CD4-positive, alpha-beta T cell treated with Interleukin-17A for 4 hours (primary cell): ENCODE data around the gene CPNE6.

Experiments
- DNase-seq: peaks from one replicate; pipeline ENCODE4 v3.0.0-alpha.2; 2020; ENCODE audit warnings: mixed read lengths

Gene CPNE6

DNA sequence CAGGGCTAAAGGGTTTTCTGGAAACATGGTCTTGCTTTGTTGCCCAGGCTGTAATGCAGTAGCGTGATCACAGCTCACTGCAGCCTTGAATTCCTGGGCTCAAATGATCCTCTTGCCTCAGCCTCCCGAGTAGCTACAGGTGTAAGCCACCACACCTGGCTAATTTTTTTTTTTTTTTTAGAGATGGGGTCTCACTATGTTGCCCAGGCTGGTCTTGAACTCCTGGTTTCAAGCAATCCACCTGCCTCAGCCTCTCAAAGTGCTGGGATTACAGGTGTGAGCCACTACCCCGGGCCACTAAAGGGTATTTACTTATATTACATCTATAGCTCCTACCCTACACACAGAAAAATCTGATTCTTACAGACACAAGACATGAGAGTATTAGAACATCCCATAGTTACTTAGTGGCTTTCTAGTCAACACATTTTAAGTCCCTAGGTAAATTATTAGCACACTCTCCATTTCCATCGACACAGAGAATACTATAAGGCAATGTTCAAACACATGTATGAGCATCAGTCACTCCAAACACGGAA, 37.0 kb downstream of the CPNE6 start:
- DNase-seq = no peak

GRCh38 chr14:24110060-24110459, 38.7 kb downstream of the CPNE6 start:
- DNase-seq = no peak

GRCh38 chr14:24110523-24110922, 39.2 kb downstream of the CPNE6 start:
- no peak for DNase-seq

- DNase-seq = no peak
These were observed 42.0 kb downstream of the CPNE6 start for GRCh38 chr14:24113379-24113800.

DNA sequence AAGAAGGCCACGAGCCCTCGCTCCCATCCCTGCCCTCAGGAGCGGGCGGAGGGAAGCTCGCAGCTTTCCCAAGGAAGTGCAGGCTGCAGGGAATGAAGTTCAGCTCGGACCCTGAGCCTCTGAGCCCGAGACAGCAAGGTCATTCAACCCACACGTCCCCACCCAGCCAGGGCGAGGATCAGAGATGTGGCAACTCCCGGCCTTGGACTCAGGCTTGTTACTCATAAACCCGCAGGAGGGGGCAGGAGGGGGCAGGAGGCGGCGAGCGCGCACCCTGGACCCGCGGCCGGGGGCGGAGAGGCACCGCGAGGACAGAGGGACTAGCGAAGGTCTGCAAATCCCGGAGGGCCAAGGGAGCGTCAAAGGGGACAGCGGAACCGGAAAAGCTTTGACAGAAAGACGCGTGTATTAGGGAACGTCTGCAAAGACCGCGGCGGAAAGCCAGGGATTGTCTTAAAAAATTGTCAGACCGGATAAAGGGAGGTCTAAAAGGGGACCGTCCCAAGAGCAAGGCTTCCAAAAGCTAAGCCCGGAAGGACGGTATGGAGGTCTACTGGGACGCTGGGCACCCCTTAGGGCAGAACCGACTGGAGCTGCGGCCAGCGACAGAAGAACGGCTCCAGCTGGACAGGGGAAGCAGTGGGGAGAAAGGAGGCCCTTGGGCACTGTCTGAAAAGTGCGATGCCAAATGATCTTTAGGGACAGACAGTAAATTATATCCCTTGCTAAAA, 42.6 kb downstream of the CPNE6 start:
- peak; percentile 77 for DNase-seq

- peak; percentile 99 for DNase-seq
These were observed 43.4 kb downstream of the CPNE6 start, which contains the start of the genes DCAF11 and NRL for GRCh38 chr14:24114532-24115421. Gene DCAF11 (plus strand): TSS chr14:24114777. CDS start chr14:24115595, 818 bp downstream. Gene NRL (minus strand): TSS chr14:24114949. CDS start chr14:24082848, 32,101 bp downstream.

DNA sequence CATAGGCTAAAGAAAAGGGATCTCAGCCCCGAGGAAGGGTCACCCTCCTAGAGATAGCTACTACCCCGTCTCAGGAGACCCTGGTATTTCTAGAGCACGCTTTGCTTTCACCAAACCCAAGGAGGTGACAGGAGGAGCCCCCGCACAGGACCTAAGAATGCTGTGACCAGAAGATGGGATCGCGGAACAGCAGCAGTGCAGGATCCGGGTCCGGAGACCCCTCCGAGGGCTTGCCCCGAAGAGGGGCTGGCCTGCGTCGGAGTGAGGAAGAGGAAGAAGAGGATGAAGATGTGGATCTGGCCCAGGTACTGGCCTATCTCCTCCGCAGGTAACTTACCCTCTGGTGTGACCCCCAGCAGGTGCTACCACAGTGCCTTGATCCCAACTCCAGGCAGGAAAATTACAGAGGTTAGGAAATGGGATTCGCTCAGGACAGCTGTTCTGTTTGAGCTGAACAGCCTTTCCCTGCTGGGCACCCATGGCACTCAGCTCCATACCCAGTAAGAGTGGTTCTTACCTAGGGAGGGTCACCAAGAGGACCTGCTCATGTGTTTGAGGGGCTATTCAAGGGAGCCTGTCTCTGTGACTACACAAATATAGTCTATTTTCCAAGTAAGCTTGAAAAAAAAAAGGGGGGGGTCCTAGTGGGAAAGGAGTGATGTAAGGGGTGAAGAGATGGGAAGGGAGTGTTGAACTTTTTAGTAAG, 44.2 kb downstream of the CPNE6 start:
- DNase-seq = no peak

DNA sequence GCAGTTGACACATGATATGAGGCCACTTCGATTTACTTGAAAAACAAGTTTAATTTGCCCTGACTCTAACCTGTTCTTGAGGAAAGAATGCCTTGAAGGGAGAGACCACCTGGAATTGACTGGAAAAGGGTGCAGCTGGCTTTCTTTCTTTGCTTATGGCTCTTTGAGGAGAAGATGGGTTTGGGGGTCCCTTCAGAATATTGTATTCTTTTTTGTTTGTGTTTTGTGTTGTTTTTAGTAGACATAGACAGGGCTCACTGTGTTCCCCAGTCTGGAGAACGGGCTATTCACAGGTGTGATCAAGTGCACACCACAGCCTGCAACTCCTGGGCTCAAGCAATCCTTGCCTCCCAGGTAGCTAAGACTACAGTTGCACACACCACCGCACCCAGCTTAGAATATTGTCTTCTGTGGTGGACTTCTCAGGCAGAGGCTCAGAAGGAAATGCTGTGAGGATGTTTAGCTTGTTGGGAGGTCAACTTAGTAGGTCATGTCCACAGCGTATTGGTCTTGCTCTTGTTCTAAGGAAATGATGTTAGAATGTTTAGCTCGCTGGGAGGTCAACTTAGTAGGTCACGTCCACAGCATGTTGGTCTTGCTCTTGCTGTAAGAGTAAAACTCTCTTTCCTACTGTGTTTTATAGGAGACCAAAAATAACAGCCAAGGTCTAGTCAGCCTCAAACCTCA, 44.9 kb downstream of the CPNE6 start:
- no peak for DNase-seq

- DNase-seq = no peak
These were observed 45.8 kb downstream of the CPNE6 start for GRCh38 chr14:24117179-24117578.

DNA sequence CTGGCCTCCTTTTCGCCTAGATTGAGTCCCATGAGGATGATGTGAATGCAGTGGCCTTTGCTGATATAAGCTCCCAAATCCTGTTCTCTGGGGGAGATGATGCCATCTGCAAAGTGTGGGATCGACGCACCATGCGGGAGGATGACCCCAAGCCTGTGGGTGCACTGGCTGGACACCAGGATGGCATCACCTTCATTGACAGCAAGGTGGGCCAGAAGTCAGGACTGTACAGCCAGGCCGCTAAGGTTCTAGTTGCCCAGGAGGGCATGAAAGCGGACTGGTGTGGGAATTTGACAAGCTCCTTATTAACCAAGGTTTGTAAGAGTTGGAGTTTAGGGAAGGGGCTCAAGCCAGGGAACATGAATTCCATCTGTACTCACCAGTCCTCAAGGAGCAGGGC, 48.3 kb downstream of the CPNE6 start:
- DNase-seq = no peak

- DNase-seq = no peak
These were observed 49.8 kb downstream of the CPNE6 start for GRCh38 chr14:24121210-24121609.

DNA sequence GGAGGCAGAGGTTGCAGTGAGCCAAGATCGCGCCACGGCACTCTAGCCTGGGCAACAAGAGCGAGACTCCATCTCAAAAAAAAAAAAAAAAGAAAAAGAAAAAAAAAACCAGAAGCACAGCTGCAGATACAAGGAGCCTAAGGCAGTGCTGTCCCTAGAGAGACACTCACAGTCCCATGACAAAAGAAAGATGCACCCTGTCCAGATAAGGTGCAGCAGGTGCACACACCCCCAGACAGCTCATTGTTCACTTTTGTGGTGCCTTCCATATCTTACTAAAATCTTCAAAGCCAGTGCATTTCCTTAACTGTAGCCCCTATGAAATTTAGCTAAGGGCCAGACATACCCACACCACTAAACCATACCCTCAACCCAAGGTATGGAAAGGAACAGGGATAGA, 51.1 kb downstream of the CPNE6 start:
- no peak for DNase-seq

DNA sequence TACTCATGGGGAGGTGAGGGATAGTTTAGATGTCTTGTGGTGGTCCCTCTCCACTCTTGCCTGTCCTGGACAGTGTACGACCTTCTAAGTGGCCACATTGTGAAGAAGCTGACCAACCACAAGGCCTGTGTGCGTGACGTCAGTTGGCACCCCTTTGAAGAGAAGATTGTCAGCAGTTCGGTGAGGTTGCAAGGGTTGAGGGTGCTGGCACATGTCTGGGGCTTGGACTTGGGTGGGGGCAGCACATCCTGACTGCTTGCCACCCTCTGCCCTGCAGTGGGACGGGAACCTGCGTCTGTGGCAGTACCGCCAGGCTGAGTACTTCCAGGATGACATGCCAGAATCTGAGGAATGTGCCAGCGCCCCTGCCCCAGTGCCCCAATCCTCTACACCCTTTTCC, 51.5 kb downstream of the CPNE6 start:
- no peak for DNase-seq

DNA sequence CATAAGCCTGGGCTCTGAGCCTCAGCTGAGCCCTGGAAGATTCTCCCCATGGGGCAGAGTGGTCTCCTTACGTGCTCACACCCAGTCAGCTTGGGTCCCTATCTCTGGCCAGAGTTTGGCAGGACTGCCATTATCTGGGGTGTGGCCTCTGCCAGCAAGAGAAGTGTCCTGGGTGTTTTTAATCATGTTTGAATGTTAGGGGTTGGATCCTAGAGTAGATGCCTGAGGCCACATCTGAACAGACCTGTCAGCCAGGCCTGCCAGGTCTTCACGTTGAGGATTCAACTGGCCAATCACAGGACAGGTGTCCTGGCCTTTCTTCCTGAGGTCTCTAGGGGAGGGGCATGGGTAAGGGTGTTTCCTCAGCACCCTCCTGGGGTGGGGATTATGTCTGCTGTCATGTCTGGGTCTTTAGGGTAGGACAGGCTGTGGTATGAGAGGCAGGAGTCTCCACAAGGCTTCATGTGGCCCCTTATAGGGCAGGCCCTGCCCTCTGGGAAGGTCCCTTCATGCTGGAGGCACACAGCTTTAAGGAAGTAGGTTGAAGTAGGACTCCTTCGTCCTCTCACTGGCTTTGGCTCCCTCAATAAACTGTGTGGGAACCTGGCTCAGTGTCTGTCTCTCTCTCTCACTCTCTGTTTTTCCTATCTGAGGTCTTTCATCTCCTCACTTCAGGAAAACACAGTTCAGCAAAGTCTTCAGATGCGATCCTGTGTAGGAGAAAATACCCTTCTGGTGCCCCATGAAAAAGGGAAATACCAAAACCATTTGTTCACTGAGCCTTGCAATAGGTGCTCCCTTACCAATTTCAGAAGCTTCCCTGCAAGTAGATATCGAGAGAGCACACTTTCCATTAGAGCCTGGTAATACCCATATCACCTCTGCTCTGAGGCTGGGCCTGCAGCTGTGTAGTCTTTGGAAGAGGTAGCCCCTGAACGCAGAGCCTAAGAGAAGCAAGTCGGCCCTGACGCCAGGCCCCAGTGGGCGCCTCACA, 52.4 kb downstream of the CPNE6 start:
- no peak for DNase-seq

- no peak for DNase-seq
These were observed 55.6 kb downstream of the CPNE6 start for GRCh38 chr14:24126939-24127338.

- DNase-seq = no peak
These were observed 56.3 kb downstream of the CPNE6 start for GRCh38 chr14:24127673-24128072.
